ENCODE results near the gene ACOX1.

ACOX1 gene

GRCh38 chr17:75921596-75921995 lies 57.4 kb downstream of the ACOX1 start:
- DNase-seq (ENCODE audit: extremely low read depth, low read depth), result no peak
- no peak for TF ChIP-seq CTCF (IDR thresholded peaks at IDR 0.05; ENCODE audit: low read depth, low read length)

- no peak for DNase-seq (ENCODE audit: extremely low read depth, low read depth)
- no peak for TF ChIP-seq CTCF (IDR thresholded peaks at IDR 0.05; ENCODE audit: low read depth, low read length)
Measured at GRCh38 chr17:75920045-75920560, 58.9 kb downstream of the ACOX1 start.

GRCh38 chr17:75919611-75920010 lies 59.4 kb downstream of the ACOX1 start:
- DNase-seq (ENCODE audit: extremely low read depth, low read depth), result no peak
- TF ChIP-seq CTCF (IDR thresholded peaks at IDR 0.05; ENCODE audit: low read depth, low read length), result no peak

- DNase-seq (ENCODE audit: extremely low read depth, low read depth), result no peak
- TF ChIP-seq CTCF (IDR thresholded peaks at IDR 0.05; ENCODE audit: low read depth, low read length), result no peak
Measured at GRCh38 chr17:75917917-75918445, 61.0 kb downstream of the ACOX1 start.

- TF ChIP-seq CTCF (IDR thresholded peaks at IDR 0.05; ENCODE audit: low read depth, low read length), result no peak
- no peak for DNase-seq (ENCODE audit: extremely low read depth, low read depth)
Measured at GRCh38 chr17:75917141-75917916, 61.6 kb downstream of the ACOX1 start.

- TF ChIP-seq CTCF (IDR thresholded peaks at IDR 0.05; ENCODE audit: low read depth, low read length), result no peak
- DNase-seq (ENCODE audit: extremely low read depth, low read depth), result no peak
Measured at GRCh38 chr17:75915268-75915667, 63.7 kb downstream of the ACOX1 start.

- no peak for DNase-seq (ENCODE audit: extremely low read depth, low read depth)
Measured at GRCh38 chr17:75914643-75915267, 64.2 kb downstream of the ACOX1 start.

More at GRCh38 chr17:75914643-75915267, 64.2 kb downstream of the ACOX1 start:
- TF ChIP-seq CTCF (IDR thresholded peaks at IDR 0.05; ENCODE audit: low read depth, low read length), result no peak
